GM18499 (cell line): ENCODE measurements around the gene PHYHIPL.

Source experiments
- ATAC-seq: cut with Tn5 transposase; IDR thresholded peaks from one replicate; pipeline ENCODE4 v1.9.1; 2021; ENCODE audit warnings: moderate number of reproducible peaks; ENCODE audit not compliant: insufficient read depth, unreplicated experiment

Gene PHYHIPL

DNA sequence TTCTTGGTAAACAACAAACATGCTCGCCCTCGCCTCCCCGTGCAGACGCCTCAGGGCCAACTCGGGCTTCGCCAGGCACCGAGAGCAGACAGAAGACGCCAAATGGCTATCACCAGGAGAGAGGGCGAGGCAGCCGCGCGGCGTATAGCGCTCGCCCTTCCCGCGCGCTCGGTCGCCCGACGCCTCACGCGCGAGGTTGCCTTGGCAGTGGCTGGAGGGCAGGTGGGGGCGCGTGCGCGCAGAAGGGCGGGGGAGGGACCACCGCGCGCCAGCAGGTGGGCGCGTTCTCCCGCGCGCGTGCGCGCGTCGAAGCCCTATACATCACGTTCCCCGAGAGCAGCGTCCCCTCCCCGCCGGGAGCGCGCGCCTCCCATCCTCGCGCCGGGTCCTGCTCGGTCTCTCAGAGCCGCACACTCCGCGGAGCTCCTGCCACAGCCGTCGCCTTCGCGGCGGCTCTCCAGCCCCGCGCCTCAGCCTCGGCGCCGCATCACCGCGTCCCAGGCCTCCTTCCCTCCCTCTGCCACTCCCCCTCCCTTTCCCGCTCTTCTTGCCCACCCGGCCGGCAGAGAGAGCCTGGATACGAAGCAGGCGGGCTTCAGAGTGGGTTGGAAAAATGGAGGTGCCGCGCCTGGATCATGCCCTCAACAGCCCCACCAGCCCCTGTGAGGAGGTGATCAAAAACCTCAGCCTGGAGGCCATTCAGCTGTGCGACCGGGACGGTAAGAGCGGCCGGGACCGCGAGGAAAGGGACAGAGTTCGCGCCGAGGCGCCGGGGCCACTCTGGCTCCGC is at the start of gene PHYHIPL:
PHYHIPL (plus strand) TSS at position 403 of the 790 bp plus-strand sequence; CDS start at position 614, 211 bp downstream.
- no peak for ATAC-seq

GRCh38 chr10:59126991-59127390 is 49.5 kb upstream of the PHYHIPL start:
- ATAC-seq: no peak

DNA sequence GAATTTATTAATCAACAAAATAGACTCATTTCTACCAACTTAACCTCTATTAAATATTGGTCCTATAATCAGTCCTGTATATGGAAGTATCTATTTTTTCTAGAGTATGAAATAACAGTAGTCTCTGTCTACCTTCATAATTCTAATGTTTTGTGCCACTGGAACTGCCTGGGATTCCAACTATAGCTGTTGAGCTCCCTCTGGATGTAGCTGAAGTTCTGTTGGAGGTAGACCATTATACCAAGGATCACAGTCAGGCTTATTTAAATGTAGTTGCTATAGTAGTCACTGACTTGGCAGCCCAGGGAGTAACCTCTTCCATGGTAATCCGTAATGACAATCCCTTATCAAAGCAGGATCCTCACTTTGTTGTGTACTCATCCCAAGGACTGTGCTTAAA is 48.5 kb upstream of the PHYHIPL start:
- no peak for ATAC-seq

GRCh38 chr10:59129867-59130266 is 46.6 kb upstream of the PHYHIPL start:
- ATAC-seq: no peak

DNA sequence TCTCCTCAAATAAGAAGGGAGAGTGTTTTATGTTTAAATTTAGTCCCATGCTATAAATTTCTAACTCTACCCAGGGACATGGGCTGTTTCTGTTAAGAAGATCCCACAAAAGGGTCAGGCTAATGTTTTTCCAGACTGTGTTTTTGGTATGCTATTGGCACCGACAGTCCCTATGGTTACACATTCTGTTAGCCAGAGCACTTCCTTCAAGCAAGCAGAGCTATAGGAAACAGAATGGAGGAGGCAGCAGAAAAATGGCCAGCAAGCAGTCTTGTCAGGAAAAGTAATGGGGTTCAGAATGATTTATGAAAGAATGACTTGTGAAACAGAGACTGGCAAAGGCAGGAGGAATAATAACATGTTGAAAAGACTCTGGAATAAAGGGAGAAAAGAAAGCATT is 44.8 kb upstream of the PHYHIPL start:
- ATAC-seq: no peak

GRCh38 chr10:59133841-59134593 is 42.4 kb upstream of the PHYHIPL start:
- no peak for ATAC-seq

- no peak for ATAC-seq
These were observed 41.7 kb upstream of the PHYHIPL start for GRCh38 chr10:59134785-59135184.

DNA sequence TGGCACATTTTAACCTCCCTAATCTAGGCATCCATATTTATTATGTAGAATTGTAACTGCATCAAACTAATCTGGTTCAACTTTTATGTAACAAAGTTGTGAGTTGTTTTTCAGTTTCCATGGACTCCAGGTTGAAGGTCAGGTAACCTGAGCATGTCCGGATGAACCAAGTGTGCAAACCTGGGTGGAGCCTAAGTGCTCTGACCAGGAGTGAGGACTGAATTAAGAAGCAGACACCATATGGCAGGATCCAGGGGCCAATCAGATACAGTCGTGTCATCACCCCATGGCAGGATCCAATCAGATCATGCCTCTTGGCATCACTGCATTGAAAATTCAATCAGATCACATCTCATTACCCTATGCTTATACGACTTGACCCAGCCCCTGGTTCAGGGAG is 41.2 kb upstream of the PHYHIPL start:
- no peak for ATAC-seq

DNA sequence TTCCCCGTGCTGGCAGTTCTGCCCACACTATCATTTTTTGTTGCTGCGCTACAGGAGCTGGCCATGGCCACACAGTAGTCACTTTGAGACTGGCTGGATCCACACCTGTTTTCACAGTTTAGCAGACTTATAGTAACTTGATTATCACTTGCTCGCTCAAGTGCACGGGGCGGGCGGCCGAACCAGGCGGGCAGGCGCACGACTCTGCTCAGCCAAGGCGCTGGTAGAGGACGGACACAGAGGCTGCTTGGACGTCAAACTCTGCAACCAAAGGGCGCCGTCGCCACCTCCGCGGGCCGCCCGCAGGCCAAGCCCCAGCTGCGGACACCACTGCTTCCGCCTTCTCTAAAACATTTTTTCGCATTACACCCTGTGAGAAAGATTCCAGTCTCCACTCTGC is 38.4 kb upstream of the PHYHIPL start:
- ATAC-seq: no peak

DNA sequence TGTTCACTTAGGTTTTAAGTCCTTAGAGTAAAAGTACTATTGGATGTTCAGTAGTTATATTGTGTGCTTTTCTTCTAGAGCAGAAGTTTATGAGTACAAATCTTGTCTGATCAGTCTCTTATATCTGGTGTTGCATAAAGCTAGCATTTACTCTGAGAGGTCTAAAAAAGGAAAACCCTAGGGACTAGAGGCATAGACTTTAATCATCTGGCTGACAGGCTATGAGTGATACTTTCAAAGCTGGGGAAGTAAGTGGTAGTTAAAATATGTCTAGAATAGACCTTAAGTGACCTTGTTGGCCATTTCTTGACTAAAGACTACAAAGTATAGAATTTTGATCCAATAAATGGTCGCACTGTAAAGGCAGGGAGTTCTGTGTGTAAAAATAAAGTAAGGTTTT is 32.9 kb upstream of the PHYHIPL start:
- no peak for ATAC-seq

DNA sequence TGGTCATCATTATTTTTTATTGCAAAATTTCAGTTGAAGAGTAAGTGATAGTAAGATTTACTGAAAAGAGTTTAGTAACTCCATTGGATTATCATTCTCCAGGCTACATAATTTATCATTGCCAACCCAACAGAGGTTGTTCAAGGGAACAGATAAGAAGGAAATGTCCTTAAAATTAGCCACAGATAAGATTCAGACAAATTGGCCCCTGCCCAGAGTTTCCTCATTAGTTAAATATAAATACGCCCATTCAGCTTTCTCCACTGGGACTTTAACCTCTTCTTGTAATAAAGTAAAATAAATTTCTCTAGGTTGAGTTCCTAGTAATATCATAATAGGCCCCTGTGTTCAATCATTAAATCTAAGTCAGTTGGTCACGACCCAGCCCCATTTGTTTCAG is 27.7 kb upstream of the PHYHIPL start:
- ATAC-seq: no peak

GRCh38 chr10:59155556-59155955 is 20.9 kb upstream of the PHYHIPL start:
- ATAC-seq: no peak

GRCh38 chr10:59167512-59167911 is 8.9 kb upstream of the PHYHIPL start:
- ATAC-seq: no peak

- no peak for ATAC-seq
These were observed 3.9 kb upstream of the PHYHIPL start for GRCh38 chr10:59172567-59172966.

- no peak for ATAC-seq
These were observed 3.0 kb upstream of the PHYHIPL start for GRCh38 chr10:59173414-59173813.

- no peak for ATAC-seq
These were observed 754 bp upstream of the PHYHIPL start for GRCh38 chr10:59175538-59176240.

GRCh38 chr10:59177031-59177797 is 771 bp downstream of the PHYHIPL start:
- ATAC-seq: no peak

DNA sequence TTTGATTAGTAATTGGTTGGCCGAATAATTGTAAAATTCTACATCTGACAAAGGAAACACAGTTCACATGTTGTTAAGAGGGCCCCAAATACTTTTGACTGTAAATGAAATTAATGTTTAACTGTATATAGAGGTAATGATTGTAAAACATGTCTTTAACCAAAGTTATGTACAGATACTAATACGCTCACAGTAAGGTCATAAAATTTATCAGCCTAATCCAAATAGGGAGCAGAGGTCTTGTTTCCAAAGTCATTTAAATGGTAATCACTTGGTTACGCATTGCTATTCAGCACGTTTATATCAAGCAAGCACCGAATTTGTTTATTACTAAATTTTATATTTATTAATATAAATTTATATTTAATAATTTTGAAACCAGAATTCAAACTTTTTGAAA is 1.4 kb downstream of the PHYHIPL start:
- ATAC-seq: no peak

- ATAC-seq: no peak
These were observed 2.6 kb downstream of the PHYHIPL start for GRCh38 chr10:59179068-59179467.

DNA sequence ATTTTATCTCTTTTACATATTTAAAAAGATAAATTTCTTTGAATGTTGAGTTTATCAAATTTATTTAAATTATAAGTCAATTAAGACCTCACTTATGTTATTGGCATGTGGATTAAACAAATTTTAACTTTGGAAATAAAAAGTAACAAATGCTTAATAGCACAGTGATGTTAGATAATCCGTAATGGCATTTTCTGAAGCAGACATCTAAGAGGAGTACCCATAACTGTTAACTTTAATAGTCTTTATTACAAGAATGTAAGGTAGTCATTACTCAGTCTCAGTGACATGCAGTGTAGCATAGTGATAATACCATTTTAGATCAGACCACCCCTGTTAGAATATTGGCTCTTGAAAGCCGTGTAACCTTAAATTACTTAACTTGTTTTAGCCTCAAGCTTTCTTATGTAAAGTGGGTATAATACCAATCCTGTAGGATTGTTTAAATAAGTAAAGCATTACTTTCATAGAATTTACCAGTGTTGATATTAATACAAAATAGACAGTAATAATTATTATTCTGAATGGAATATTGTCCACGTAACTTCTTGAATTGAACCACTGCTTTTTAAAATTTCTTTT is 4.3 kb downstream of the PHYHIPL start:
- ATAC-seq: no peak
